ENCODE measurements around the gene KCNE4.

Gene KCNE4

DNA sequence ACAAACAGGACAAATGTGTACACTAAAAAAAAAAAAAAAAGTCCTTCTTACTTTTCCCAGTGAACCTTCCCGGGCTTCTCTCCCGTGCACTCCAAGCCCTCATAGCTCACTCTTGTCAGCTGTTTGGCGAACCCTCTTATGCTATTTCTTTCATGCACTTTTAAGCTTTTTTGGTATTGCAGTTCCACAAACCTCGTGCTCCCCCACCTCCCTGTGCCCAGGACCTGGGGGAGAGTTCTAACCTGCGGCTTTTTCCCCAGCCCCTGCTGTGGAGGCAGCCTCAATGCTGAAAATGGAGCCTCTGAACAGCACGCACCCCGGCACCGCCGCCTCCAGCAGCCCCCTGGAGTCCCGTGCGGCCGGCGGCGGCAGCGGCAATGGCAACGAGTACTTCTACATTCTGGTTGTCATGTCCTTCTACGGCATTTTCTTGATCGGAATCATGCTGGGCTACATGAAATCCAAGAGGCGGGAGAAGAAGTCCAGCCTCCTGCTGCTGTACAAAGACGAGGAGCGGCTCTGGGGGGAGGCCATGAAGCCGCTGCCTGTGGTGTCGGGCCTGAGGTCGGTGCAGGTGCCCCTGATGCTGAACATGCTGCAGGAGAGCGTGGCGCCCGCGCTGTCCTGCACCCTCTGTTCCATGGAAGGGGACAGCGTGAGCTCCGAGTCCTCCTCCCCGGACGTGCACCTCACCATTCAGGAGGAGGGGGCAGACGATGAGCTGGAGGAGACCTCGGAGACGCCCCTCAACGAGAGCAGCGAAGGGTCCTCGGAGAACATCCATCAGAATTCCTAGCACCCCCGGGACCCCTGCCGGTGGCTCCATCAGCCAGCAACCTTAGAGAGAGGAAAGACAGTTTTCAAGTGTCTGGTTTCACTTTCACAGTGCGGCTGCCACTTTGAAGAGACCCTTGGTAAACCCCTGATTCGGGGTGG is 826 bp downstream of the KCNE4 start:
- no peaks in the 10 kb centered on the region for H3K36me3 ChIP-seq (ENCODE audit: control insufficient read depth, insufficient read depth, low read length)

DNA sequence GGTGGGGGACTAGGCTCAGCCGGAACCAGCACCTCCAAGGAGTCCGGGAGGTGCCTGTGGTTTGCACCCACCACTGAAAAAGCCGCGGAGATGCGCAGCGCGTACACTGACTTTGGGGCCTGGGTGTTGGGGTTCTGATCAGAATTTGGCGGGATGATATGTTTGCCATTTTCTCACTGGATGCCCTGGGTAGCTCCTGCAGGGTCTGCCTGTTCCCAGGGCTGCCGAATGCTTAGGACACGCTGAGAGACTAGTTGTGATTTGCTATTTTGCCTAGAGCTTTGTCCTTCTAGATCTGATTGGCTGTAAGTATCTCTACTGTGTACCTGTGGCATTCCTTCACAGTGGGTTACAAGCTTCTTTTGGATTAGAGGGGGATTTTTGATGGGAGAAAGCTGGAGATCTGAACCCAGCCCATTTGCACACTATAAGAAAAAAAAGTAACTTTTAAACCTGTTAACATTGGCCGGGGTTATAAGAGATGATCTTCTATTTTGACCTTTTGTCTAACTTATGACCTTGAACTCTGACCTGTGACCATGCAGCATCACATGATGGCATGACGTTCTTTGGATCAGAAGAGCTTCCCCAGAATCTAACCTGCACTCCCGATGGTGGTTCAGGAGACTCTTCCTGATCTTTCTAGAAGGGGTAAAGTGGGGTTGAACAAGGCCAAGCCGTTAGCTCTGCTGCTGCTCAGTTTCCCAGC is 1.6 kb downstream of the KCNE4 start:
- H3K36me3 ChIP-seq (ENCODE audit: control insufficient read depth, insufficient read depth, low read length), result no peaks in the 10 kb centered on the region
- H3K4me3 ChIP-seq (ENCODE audit: low read depth, low read length), result no peak overlapping the region
- peaks cover 3% of the 10 kb centered on the region for H3K4me1 ChIP-seq (ENCODE audit: control insufficient read depth, insufficient read depth, low read length)
- no peaks in the 10 kb centered on the region for H3K9me3 ChIP-seq (ENCODE audit: control insufficient read depth, insufficient read depth, low read length)
- H3K27me3 ChIP-seq (ENCODE audit: control insufficient read depth, insufficient read depth, low read length), result no peaks in the 10 kb centered on the region
- no peak overlapping the region for H3K9ac ChIP-seq (ENCODE audit: low read depth, low read length)

More for the DNA sequence above, 826 bp downstream of the KCNE4 start:
- H3K9me3 ChIP-seq (ENCODE audit: control insufficient read depth, insufficient read depth, low read length), result no peaks in the 10 kb centered on the region
- H3K4me1 ChIP-seq (ENCODE audit: control insufficient read depth, insufficient read depth, low read length), result peaks cover 3% of the 10 kb centered on the region
- no peak overlapping the region for H3K9ac ChIP-seq (ENCODE audit: low read depth, low read length)
- H3K27me3 ChIP-seq (ENCODE audit: control insufficient read depth, insufficient read depth, low read length), result no peaks in the 10 kb centered on the region
- no peak overlapping the region for H3K4me3 ChIP-seq (ENCODE audit: low read depth, low read length)

DNA sequence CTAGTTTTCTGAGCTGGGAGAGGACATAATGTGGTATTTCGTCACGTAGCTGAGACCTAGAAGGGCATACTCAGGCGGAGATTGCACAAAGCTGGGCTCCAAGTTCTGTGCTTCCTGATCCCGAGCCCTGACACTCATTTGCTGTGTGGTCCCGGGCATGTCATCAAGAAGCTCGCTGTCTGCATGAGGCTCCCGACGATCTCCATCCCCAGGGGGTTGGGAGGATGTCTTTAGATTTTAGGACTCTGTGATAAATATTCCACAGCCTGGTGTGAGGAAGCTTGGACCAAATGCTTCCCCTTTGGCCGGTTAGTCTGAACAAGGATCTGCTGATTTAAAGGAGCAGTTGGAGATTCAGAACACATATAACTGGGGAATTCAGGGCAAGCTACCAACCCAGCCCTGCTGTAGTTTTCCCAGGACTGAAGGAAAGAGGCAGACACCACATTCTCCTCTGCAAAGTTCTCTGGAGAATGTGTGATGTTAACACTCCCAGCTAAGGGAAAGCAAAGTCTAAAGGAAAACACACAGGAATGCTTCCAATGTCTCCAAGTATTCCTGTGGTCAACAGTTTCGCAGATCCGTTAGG is 2.3 kb downstream of the KCNE4 start:
- H3K27me3 ChIP-seq (ENCODE audit: control insufficient read depth, insufficient read depth, low read length), result no peaks in the 10 kb centered on the region
- H3K9me3 ChIP-seq (ENCODE audit: control insufficient read depth, insufficient read depth, low read length), result no peaks in the 10 kb centered on the region
- H3K4me3 ChIP-seq (ENCODE audit: low read depth, low read length), result no peak overlapping the region
- no peaks in the 10 kb centered on the region for H3K36me3 ChIP-seq (ENCODE audit: control insufficient read depth, insufficient read depth, low read length)
- H3K9ac ChIP-seq (ENCODE audit: low read depth, low read length), result no peak overlapping the region
- peaks cover 3% of the 10 kb centered on the region for H3K4me1 ChIP-seq (ENCODE audit: control insufficient read depth, insufficient read depth, low read length)

DNA sequence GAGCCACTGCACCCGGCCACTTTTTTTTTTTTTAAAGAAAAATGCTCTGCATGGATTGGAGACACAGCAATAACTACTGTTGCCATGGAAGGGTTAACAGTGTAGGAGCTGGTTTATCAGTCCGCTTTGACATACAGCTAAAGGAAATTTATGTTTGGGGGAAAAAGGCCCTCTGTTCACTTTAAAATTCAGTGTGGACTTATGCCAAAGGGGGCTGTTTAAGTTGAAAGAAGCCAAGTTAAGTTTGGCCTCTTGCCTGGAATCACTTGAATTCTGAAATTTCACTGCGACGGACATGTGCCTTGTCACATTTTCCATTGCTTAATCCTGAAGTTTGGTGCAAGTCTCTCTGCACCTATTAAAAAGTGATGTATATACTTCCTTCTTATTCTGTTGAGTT is 3.1 kb downstream of the KCNE4 start:
- Histone ChIP-seq H3K4me3 (ENCODE audit: low read depth, low read length) (no peak overlapping the region), H3K27me3 (ENCODE audit: control insufficient read depth, insufficient read depth, low read length) (no peaks in the 10 kb centered on the region), H3K36me3 (ENCODE audit: control insufficient read depth, insufficient read depth, low read length) (no peaks in the 10 kb centered on the region), H3K4me1 (ENCODE audit: control insufficient read depth, insufficient read depth, low read length) (peaks cover 3% of the 10 kb centered on the region), H3K9me3 (ENCODE audit: control insufficient read depth, insufficient read depth, low read length) (no peaks in the 10 kb centered on the region), H3K9ac (ENCODE audit: low read depth, low read length) (no peak overlapping the region)

DNA sequence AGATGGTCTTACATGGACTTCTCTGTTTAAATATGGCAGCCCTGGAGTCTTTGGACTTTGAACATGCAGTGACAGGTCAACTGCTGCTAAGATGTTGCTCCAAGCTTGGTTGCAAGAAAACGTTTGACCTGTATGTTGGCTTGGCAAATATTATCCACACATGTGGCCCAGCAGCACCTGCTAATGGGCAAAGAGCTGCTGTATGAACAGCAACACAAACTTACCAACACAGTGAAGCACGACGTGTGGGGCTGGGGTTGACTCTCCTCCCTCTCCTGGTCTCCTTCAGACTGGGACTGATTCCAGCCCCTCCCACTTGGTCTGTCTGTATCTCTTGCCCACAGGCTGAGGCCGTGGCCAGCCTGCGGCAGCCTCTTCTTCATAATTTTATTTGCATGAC is 3.8 kb downstream of the KCNE4 start:
- no peaks in the 10 kb centered on the region for H3K9me3 ChIP-seq (ENCODE audit: control insufficient read depth, insufficient read depth, low read length)
- no peak overlapping the region for H3K9ac ChIP-seq (ENCODE audit: low read depth, low read length)
- H3K4me1 ChIP-seq (ENCODE audit: control insufficient read depth, insufficient read depth, low read length), result peaks cover 3% of the 10 kb centered on the region
- H3K36me3 ChIP-seq (ENCODE audit: control insufficient read depth, insufficient read depth, low read length), result no peaks in the 10 kb centered on the region
- no peaks in the 10 kb centered on the region for H3K27me3 ChIP-seq (ENCODE audit: control insufficient read depth, insufficient read depth, low read length)
- H3K4me3 ChIP-seq (ENCODE audit: low read depth, low read length), result no peak overlapping the region

DNA sequence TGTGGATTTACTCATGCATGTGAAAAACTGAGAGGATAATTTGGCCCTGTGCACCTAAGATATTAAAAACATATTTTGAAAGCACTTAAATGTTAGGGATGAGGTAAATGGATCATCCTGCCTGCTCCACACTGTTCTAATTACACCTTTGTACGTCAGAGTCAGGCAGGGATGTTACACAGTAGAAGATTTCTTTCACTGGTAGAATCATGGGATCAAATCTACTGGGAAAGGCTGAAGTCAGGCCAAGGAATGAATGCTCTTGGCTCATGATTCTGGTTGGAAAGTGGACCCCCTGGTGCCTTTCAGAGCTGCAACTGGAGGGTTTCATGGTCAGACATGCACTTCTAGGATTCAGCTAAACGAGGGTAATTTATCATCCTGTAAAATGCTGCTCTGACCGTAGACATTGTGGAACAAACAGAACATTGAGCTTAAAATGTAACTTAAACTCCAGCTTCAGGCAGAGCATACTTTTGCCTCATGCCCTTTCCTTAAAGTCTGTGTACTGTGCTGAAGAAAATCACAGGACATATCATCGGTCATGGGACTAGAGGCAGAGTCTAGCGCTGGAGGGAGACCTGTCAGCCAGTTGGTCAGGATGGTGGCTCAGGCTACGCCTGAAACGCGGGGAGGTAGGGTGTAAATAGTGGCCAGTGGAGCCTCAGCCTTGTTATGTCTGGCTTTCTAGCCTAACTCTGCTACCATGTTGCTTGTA is 4.9 kb downstream of the KCNE4 start:
- Histone ChIP-seq H3K4me3 (ENCODE audit: low read depth, low read length) (no peak overlapping the region), H3K9me3 (ENCODE audit: control insufficient read depth, insufficient read depth, low read length) (no peaks in the 10 kb centered on the region), H3K36me3 (ENCODE audit: control insufficient read depth, insufficient read depth, low read length) (no peaks in the 10 kb centered on the region), H3K27me3 (ENCODE audit: control insufficient read depth, insufficient read depth, low read length) (no peaks in the 10 kb centered on the region), H3K4me1 (ENCODE audit: control insufficient read depth, insufficient read depth, low read length) (peaks cover 3% of the 10 kb centered on the region), H3K9ac (ENCODE audit: low read depth, low read length) (no peak overlapping the region)

DNA sequence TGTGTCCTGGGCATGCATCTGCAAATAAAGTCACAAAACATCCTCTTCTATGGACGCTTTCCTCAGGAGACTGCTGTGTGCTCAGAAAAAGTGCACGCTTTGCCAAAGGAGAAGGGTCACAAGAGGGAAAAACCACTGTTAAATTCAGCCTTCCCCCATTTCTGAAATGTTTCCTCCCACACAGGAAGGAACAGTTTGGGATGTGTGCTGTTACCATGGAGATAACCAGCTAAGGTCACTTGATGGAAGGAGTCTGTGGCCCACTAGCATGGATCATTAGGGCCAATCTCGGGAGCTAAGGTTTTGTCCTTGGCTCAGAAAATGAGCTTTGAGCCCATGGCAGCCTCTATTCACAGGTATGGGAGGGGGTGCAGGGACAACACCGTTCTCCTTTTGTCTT is 5.6 kb downstream of the KCNE4 start:
- Histone ChIP-seq H3K4me3 (ENCODE audit: low read depth, low read length) (no peak overlapping the region), H3K27me3 (ENCODE audit: control insufficient read depth, insufficient read depth, low read length) (no peaks in the 10 kb centered on the region), H3K36me3 (ENCODE audit: control insufficient read depth, insufficient read depth, low read length) (no peaks in the 10 kb centered on the region), H3K9me3 (ENCODE audit: control insufficient read depth, insufficient read depth, low read length) (no peaks in the 10 kb centered on the region), H3K4me1 (ENCODE audit: control insufficient read depth, insufficient read depth, low read length) (no peaks in the 10 kb centered on the region), H3K9ac (ENCODE audit: low read depth, low read length) (no peak overlapping the region)

DNA sequence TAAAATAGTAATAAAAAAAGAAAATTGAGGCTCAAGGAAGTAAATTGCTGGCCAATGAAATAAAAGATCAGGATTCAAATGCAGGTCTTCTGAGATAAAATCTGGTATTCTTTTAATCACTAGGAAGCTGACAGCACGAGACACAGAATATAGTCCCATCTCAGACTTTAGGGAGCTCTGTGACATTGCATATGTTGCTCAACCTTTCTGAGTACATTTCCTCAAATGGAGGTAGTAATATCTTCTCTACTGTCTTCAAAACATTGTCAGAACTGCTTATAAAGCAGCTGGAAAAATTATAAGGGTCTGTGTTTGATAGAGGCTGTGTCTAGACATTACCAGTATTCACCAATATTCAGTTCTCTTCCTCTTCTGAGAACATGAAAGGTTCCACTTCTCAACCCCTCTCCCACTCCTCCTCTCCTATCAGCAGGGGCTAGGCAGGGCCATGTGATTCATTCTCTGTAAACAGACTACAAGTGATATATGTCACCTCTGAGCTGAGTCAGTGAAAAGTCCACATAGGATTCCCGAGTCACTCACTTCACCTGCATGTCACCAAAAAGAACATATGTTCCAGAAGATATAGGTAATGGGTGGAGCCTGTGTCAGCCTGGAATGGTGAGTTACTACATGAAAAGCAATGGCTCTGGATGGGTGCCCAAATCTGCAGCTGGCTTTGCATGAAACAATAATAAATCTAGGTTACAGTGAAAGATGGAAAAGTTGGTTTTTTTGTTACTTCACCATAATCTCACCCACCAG is 7.1 kb downstream of the KCNE4 start:
- Histone ChIP-seq H3K9ac (ENCODE audit: low read depth, low read length) (no peak overlapping the region), H3K4me1 (ENCODE audit: control insufficient read depth, insufficient read depth, low read length) (no peaks in the 10 kb centered on the region), H3K36me3 (ENCODE audit: control insufficient read depth, insufficient read depth, low read length) (no peaks in the 10 kb centered on the region), H3K27me3 (ENCODE audit: control insufficient read depth, insufficient read depth, low read length) (no peaks in the 10 kb centered on the region), H3K4me3 (ENCODE audit: low read depth, low read length) (no peak overlapping the region), H3K9me3 (ENCODE audit: control insufficient read depth, insufficient read depth, low read length) (no peaks in the 10 kb centered on the region)

DNA sequence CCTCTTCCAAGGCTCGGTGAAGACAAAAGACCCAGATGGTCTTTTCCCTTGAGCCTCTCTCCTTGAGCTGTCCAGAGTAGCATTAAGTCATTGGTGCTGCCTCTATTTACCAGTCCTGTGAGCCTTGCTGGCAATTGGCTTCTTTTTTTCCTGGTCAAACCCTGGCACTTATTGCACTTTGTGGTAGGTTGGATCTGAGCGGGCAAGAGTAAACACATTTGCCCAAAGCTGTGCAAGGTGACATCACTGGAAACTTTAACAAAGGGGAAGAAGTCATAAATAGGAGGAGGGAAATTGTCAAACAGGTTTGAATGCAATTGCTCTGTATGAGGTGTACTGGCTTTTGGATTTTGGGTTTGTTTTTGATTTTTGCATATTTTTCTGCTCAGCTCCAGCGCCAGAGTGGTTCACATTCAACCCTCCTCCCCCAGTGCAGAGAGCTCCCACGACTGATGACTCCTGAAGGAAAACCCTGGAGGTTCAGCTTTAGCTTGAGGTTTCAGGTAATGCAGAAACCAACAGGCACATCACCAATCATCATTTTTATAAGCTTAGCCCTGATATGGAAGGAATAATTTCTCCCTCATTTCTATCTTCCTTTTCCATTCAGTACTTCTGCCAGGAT is 8.3 kb downstream of the KCNE4 start:
- Histone ChIP-seq H3K4me1 (ENCODE audit: control insufficient read depth, insufficient read depth, low read length) (no peaks in the 10 kb centered on the region), H3K9me3 (ENCODE audit: control insufficient read depth, insufficient read depth, low read length) (no peaks in the 10 kb centered on the region), H3K27me3 (ENCODE audit: control insufficient read depth, insufficient read depth, low read length) (no peaks in the 10 kb centered on the region), H3K36me3 (ENCODE audit: control insufficient read depth, insufficient read depth, low read length) (no peaks in the 10 kb centered on the region), H3K9ac (ENCODE audit: low read depth, low read length) (no peak overlapping the region), H3K4me3 (ENCODE audit: low read depth, low read length) (no peak overlapping the region)

DNA sequence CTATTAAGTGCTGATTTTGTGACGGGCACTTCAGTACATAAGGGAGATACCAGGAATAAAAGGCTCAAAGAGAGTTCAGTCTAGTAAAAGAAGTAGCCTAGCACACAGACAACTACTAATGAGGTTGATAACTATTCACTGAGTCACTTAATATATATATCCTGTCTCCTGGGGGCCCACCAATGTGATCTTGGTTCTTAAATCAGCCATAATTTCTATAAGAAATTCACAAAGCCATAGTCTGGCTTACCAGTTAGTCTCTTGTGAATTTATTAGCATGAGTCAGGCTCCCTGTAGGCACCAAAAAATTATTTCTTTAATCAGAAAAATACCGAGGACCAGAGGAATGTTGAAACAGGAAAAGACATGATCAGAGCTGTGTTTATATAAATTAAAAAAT is 10.4 kb downstream of the KCNE4 start:
- Histone ChIP-seq H3K9me3 (ENCODE audit: control insufficient read depth, insufficient read depth, low read length) (no peaks in the 10 kb centered on the region), H3K27me3 (ENCODE audit: control insufficient read depth, insufficient read depth, low read length) (no peaks in the 10 kb centered on the region), H3K4me3 (ENCODE audit: low read depth, low read length) (no peak overlapping the region), H3K4me1 (ENCODE audit: control insufficient read depth, insufficient read depth, low read length) (no peaks in the 10 kb centered on the region), H3K9ac (ENCODE audit: low read depth, low read length) (no peak overlapping the region), H3K36me3 (ENCODE audit: control insufficient read depth, insufficient read depth, low read length) (no peaks in the 10 kb centered on the region)

Data from iPS-15b (cell line).